H9 (cell line): ENCODE results near the gene DIS3L2. TPM values are rescaled to one million over a fixed set of nuclear protein-coding genes. Genes with fewer than 3 reads are reported as not detected.

Source experiments
- DNase-seq: peaks from one replicate; pipeline ENCODE4 v3.0.0-alpha.2; 2017
- H2AFZ ChIP-seq: one replicate; pipeline ENCODE4 v1.6.1; 2013; ENCODE audit warnings: mild to moderate bottlenecking, low read length, control low read depth, moderate library complexity
- H2AK5ac ChIP-seq: 2 replicates; pipeline ENCODE4 v1.6.1; 2013; ENCODE audit warnings: low read length, control low read depth, mixed read lengths; ENCODE audit not compliant: insufficient read length
- H2BK120ac ChIP-seq: one replicate; pipeline ENCODE4 v1.6.1; 2013; ENCODE audit warnings: low read depth, mild to moderate bottlenecking, low read length, control low read depth, inconsistent platforms; ENCODE audit not compliant: poor library complexity, severe bottlenecking
- H2BK12ac ChIP-seq: 2 replicates; pipeline ENCODE4 v1.6.1; 2013; ENCODE audit warnings: low read length, control low read depth, mixed read lengths, low read depth; ENCODE audit not compliant: insufficient read length
- H2BK15ac ChIP-seq: 2 replicates; pipeline ENCODE4 v1.6.1; 2013; ENCODE audit warnings: low read depth, low read length, control low read depth
- H2BK20ac ChIP-seq: one replicate; pipeline ENCODE4 v1.6.1; 2013; ENCODE audit warnings: low read depth, mild to moderate bottlenecking, low read length, control low read depth, inconsistent platforms; ENCODE audit not compliant: poor library complexity, severe bottlenecking
- H2BK5ac ChIP-seq: 2 replicates; pipeline ENCODE4 v1.6.1; 2013; ENCODE audit warnings: low read length, control low read depth, mixed read lengths; ENCODE audit not compliant: insufficient read length
- H3K14ac ChIP-seq: 2 replicates; pipeline ENCODE4 v1.6.1; 2013; ENCODE audit warnings: low read length, control low read depth; ENCODE audit not compliant: insufficient read depth
- H3K18ac ChIP-seq: 2 replicates; pipeline ENCODE4 v1.6.1; 2013; ENCODE audit warnings: low read depth, mild to moderate bottlenecking, mixed read lengths, low read length, control low read depth; ENCODE audit not compliant: insufficient read length
- H3K23ac ChIP-seq: 2 replicates; pipeline ENCODE4 v1.6.1; 2013; ENCODE audit warnings: low read length, control low read depth, mixed read lengths, low read depth; ENCODE audit not compliant: insufficient read length
- H3K23me2 ChIP-seq: 2 replicates; pipeline ENCODE4 v1.6.1; 2013; ENCODE audit warnings: low read depth, mild to moderate bottlenecking, mixed read lengths, low read length, control low read depth; ENCODE audit not compliant: insufficient read length, poor library complexity, severe bottlenecking
- H3K27ac ChIP-seq: 2 replicates; pipeline ENCODE4 v1.5.1; 2013; ENCODE audit warnings: low read length, control low read depth, mixed read lengths, low read depth; ENCODE audit not compliant: insufficient read length
- H3K27me3 ChIP-seq: 2 replicates; pipeline ENCODE4 v1.6.1; 2013; ENCODE audit warnings: low read length, control low read depth, inconsistent platforms; ENCODE audit not compliant: insufficient read depth
- H3K4ac ChIP-seq: 2 replicates; pipeline ENCODE4 v1.6.1; 2013; ENCODE audit warnings: low read depth, mild to moderate bottlenecking, control low read depth, inconsistent platforms, low read length, moderate library complexity
- H3K4me1 ChIP-seq: 2 replicates; pipeline ENCODE4 v1.6.1; 2013; ENCODE audit warnings: low read length, control low read depth, inconsistent platforms; ENCODE audit not compliant: insufficient read depth
- H3K4me2 ChIP-seq: 2 replicates; pipeline ENCODE4 v1.6.1; 2013; ENCODE audit warnings: low read length, control low read depth, mixed read lengths; ENCODE audit not compliant: insufficient read length, insufficient read depth
- H3K56ac ChIP-seq: 2 replicates; pipeline ENCODE4 v1.6.1; 2013; ENCODE audit warnings: low read depth, mild to moderate bottlenecking, mixed read lengths, low read length, control low read depth; ENCODE audit not compliant: insufficient read length
- H3K79me1 ChIP-seq: 2 replicates; pipeline ENCODE4 v1.6.1; 2013; ENCODE audit warnings: low read depth, mild to moderate bottlenecking, moderate library complexity, low read length, control low read depth, inconsistent platforms; ENCODE audit not compliant: insufficient read depth, poor library complexity, severe bottlenecking
- H3K79me2 ChIP-seq: 2 replicates; pipeline ENCODE4 v1.6.1; 2013; ENCODE audit warnings: low read length, control low read depth, inconsistent platforms; ENCODE audit not compliant: insufficient read depth
- H3K9ac ChIP-seq: 2 replicates; pipeline ENCODE4 v1.6.1; 2013; ENCODE audit warnings: low read length, control low read depth, mixed read lengths; ENCODE audit not compliant: insufficient read length; ENCODE audit errors: extremely low read depth
- H3K9me3 ChIP-seq: one replicate; pipeline ENCODE4 v1.6.1; 2013; ENCODE audit warnings: low read depth, low read length, inconsistent platforms; ENCODE audit not compliant: control insufficient read depth
- H3T11ph ChIP-seq: one replicate; pipeline ENCODE4 v1.6.1; 2013; ENCODE audit warnings: mild to moderate bottlenecking, low read length, control low read depth, inconsistent platforms
- H4K20me1 ChIP-seq: one replicate; pipeline ENCODE4 v1.6.1; 2013; ENCODE audit not compliant: control insufficient read depth, insufficient read length, insufficient read depth
- H4K5ac ChIP-seq: 2 replicates; pipeline ENCODE4 v1.6.1; 2013; ENCODE audit warnings: low read depth, mild to moderate bottlenecking, mixed read lengths, low read length, control low read depth; ENCODE audit not compliant: insufficient read length
- H4K8ac ChIP-seq: replicated peaks from 2 replicates; pipeline ENCODE4 v1.6.1; 2013; ENCODE audit warnings: low read length, control low read depth, mixed read lengths, low read depth; ENCODE audit not compliant: insufficient read length
- H4K91ac ChIP-seq: 2 replicates; pipeline ENCODE4 v1.6.1; 2013; ENCODE audit warnings: low read depth, mild to moderate bottlenecking, moderate library complexity, mixed read lengths, low read length, control low read depth; ENCODE audit not compliant: insufficient read length
- H3K27ac Mint-ChIP-seq, 3 experiments: 2 replicates in 2 of 3; 3 replicates in 1 of 3; pipeline ENCODE4 v1.8.0; 2020 to 2021; ENCODE audit warnings: mixed read lengths in 3 of 3, mild to moderate bottlenecking in 1 of 3, moderate library complexity in 1 of 3
- H3K27me3 Mint-ChIP-seq: 2 replicates; pipeline ENCODE4 v1.8.0; 2021; ENCODE audit warnings: low read depth, mild to moderate bottlenecking, moderate library complexity, mixed read lengths
- H3K36me3 Mint-ChIP-seq, 3 experiments: 2 replicates in 2 of 3; 3 replicates in 1 of 3; pipeline ENCODE4 v1.8.0; 2020 to 2021; ENCODE audit warnings: low read depth in 3 of 3, mixed read lengths in 3 of 3; ENCODE audit not compliant: insufficient read depth in 1 of 3
- H3K4me1 Mint-ChIP-seq, 2 experiments: 2 replicates each; pipeline ENCODE4 v1.8.0; 2020; ENCODE audit warnings: mixed read lengths in 2 of 2
- H3K4me3 Mint-ChIP-seq, 2 experiments: 2 replicates in 1 of 2; 3 replicates in 1 of 2; pipeline ENCODE4 v1.8.0; 2020 to 2021; ENCODE audit warnings: mild to moderate bottlenecking in 2 of 2, mixed read lengths in 2 of 2, moderate library complexity in 1 of 2
- H3K9me3 Mint-ChIP-seq, 2 experiments: 2 replicates in 1 of 2; 3 replicates in 1 of 2; pipeline ENCODE4 v1.8.0; 2020; ENCODE audit warnings: mild to moderate bottlenecking in 2 of 2, mixed read lengths in 2 of 2, moderate library complexity in 1 of 2
- WGBS: extraction: QIAGEN DNeasy Blood & Tissue Kit; methylation state at CpG from one replicate; pipeline ENCODE4 v1.1.7; 2013; ENCODE audit warnings: missing lambda C conversion rate, low lambda C conversion rate, mixed read lengths; ENCODE audit not compliant: insufficient read length; ENCODE audit errors: extremely low coverage; 5-methylcytosine and 5-hydroxymethylcytosine counted together
- total RNA-seq: library from RNA; stranded (reverse); gene quantifications from 2 replicates; pipeline ENCODE4 v1.2.1, GENCODE V29; 2021
- TF ChIP-seq, protein P1 (sequence below): fragments of 200-600 bp; sonication (generic); conservative IDR thresholded peaks from 3 replicates; pipeline ENCODE4 v1.8.0; 2021; ENCODE audit warnings: antibody characterized with exemption, mild to moderate bottlenecking

The DIS3L2 gene
- total RNA-seq, 1 experiment from 2014 or later = 28.1 TPM

DNA sequence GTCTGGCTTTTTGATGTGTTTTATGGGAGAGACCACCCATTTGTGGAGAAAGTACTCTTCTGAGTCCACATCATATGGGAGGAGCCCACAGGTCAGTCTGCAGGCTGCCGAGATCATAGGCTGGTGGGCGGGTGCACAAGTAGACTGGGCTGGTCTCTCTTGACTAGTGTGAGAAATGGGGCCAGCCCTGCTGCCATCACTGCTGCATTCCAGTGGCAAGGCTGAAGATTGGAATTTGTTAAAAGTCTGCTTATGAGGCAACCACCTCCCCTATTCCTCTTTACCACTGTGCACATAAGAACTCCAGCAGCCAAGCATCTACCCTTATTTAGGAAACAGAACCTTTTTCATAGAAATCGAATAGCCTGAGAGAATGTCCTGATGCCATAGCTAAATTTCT is 200.7 kb downstream of the DIS3L2 start:
- H3K27ac Mint-ChIP-seq = no peak overlapping the region; a peak in 1 of 7 replicates
- Histone ChIP-seq H4K91ac (no peak overlapping the region), H3K4me2 (no peak overlapping the region), H2AFZ (no peak overlapping the region), H3K27ac (no peak overlapping the region), H4K5ac (no peak overlapping the region), H4K20me1 (no peaks in the 10 kb centered on the region), H2BK5ac (no peak overlapping the region), H3K56ac (no peak overlapping the region), H3K9ac (no peak overlapping the region), H3K18ac (no peak overlapping the region), H3K4ac (no peak overlapping the region), H3K9me3 (no peaks in the 10 kb centered on the region), H2AK5ac (no peak overlapping the region), H2BK15ac (no peak overlapping the region), H3K23ac (no peak overlapping the region), H2BK120ac (no peak overlapping the region), H3K27me3 (no peaks in the 10 kb centered on the region), H3T11ph (no peak overlapping the region), H3K79me2 (no peaks in the 10 kb centered on the region), H2BK20ac (no peak overlapping the region), H3K4me1 (no peaks in the 10 kb centered on the region), H2BK12ac (no peak overlapping the region), H3K14ac (no peak overlapping the region), H4K8ac (no peak overlapping the region), H3K23me2 (no peaks in the 10 kb centered on the region), H3K79me1 (no peaks in the 10 kb centered on the region)
- DNase-seq = no peak
- TF ChIP-seq, protein P1, sequence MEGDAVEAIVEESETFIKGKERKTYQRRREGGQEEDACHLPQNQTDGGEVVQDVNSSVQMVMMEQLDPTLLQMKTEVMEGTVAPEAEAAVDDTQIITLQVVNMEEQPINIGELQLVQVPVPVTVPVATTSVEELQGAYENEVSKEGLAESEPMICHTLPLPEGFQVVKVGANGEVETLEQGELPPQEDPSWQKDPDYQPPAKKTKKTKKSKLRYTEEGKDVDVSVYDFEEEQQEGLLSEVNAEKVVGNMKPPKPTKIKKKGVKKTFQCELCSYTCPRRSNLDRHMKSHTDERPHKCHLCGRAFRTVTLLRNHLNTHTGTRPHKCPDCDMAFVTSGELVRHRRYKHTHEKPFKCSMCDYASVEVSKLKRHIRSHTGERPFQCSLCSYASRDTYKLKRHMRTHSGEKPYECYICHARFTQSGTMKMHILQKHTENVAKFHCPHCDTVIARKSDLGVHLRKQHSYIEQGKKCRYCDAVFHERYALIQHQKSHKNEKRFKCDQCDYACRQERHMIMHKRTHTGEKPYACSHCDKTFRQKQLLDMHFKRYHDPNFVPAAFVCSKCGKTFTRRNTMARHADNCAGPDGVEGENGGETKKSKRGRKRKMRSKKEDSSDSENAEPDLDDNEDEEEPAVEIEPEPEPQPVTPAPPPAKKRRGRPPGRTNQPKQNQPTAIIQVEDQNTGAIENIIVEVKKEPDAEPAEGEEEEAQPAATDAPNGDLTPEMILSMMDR = no peak
- H3K4me1 Mint-ChIP-seq = no peaks in the 10 kb centered on the region; a peak in 1 of 4 replicates
- WGBS = no CpG with 5 or more reads among the region's 3 CpGs
- H3K36me3 Mint-ChIP-seq = peaks cover 0 to 2% (median 0%) of the 10 kb centered on the region in 3 experiments; a peak in 1 of 7 replicates
- H3K9me3 Mint-ChIP-seq = no peaks in the 10 kb centered on the region
- no peaks in the 10 kb centered on the region for H3K27me3 Mint-ChIP-seq
- H3K4me3 Mint-ChIP-seq = no peak overlapping the region
